Regular cardiac myocyte (primary cell): ENCODE data around the gene MAP4K4. TPM values are rescaled to one million over a fixed set of nuclear protein-coding genes. Genes with fewer than 3 reads are reported as not detected.

Source experiments
- total RNA-seq: library from RNA; depleted of rRNA; stranded (reverse); fragments of >200 nt; gene quantifications from 2 replicates; pipeline ENCODE4 v1.2.3, GENCODE V29; 2014

Gene MAP4K4
- total RNA-seq, result 134 and 418 TPM in 2 replicates

DNA sequence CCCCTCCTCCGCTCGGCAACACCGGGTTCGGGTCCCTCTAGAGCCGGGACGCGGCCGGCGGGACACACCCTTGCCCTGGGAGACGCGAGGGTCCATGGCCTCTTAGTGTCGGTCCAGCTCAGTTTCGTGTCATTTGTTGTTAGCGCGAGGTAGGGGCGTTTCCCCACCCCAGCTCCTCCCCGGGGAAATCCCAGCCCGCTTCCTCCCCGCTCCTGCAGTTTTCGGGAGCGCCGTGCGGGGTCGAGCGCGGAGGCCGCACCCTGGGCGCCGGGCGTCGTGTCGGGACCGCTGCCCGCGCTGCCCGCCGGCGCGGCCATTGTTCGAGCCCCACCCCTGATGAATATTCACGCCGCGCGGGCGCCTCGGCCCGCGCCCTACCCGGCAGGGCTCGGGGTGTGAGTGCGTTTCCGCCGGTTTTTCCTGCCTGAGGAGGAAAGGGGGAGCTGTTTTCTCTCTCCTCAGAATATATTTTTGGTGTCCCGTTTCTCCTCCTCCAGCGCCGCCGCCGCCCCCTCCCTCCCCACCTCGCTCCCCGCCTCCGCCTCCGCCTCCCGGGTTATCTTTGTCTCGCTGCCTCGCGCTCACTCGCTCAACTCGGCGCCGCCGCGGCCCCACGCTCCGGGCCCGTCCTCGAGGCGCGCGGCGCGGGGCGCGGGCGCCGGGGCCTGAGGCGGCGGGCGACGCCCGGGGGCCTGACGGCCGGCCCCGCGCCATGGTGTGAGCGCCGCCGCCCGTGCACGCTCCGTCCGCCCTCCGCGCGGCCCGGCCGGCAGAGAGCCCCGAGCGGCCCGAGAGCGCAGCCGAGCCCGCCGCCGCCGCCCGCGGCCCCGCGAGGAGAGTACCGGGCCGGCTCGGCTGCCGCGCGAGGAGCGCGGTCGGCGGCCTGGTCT, at the start of gene MAP4K4:
Gene MAP4K4, plus strand, starts transcription at position 584 of the 890 bp plus-strand sequence. CDS start 374 bp downstream, outside the sequence.

Other genes starting within 250 kb of the MAP4K4 start
- 5.6 and 6.7 TPM in 2 replicates for gene RFX8, start 222.6 kb upstream of the MAP4K4 start, total RNA-seq